ENCODE measurements around the gene ACMSD. TPM values are rescaled to one million over a fixed set of nuclear protein-coding genes. Genes with fewer than 3 reads are reported as not detected.
"Not testable (repeated sequence)": the region's sequence is repeated elsewhere in the genome, so short reads cannot be mapped to it uniquely, and the experiment has no call there.

ACMSD gene
- total RNA-seq, 1 experiment from 2014 or later, result not detected

DNA sequence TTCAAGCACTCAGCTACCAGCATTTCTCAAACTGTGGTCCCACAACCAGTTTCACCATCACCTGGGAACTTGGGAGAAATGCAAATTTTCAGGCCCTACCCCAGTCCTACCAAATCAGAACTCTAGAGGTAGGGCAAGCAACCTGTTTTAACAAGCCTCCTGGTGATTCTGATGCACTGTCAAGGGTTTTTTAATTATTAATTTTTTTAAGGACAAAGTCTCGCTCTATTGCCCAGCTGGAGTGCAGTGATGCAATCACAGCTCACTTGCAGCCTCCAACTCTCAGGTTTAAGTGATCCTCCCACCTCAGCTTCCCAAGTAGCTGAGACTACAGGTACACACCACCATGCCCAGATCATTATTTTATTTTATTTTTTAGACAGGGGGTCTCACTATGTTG lies 7.8 kb downstream of the ACMSD start:
- H3K4me3 Mint-ChIP-seq (ENCODE audit: low read depth, unreplicated experiment), result no peak overlapping the region
- intact Hi-C loops (cut with micrococcal nuclease; ENCODE audit: unreplicated experiment), result no loop called here
- H3K4me1 Mint-ChIP-seq (ENCODE audit: low read depth, unreplicated experiment), result peaks cover 30% of the 10 kb centered on the region
- no peak for DNase-seq
- no TSS peak for BruUV-seq (replicated peaks)
- H3K27ac Mint-ChIP-seq (ENCODE audit: unreplicated experiment), result no peak overlapping the region
- H3K27me3 Mint-ChIP-seq (ENCODE audit: unreplicated experiment), result no peaks in the 10 kb centered on the region
- H3K9me3 Mint-ChIP-seq (ENCODE audit: low read depth, unreplicated experiment), result no peaks in the 10 kb centered on the region
- no peaks in the 10 kb centered on the region for H3K36me3 Mint-ChIP-seq (ENCODE audit: insufficient read depth, unreplicated experiment)
- TF ChIP-seq, protein P1, sequence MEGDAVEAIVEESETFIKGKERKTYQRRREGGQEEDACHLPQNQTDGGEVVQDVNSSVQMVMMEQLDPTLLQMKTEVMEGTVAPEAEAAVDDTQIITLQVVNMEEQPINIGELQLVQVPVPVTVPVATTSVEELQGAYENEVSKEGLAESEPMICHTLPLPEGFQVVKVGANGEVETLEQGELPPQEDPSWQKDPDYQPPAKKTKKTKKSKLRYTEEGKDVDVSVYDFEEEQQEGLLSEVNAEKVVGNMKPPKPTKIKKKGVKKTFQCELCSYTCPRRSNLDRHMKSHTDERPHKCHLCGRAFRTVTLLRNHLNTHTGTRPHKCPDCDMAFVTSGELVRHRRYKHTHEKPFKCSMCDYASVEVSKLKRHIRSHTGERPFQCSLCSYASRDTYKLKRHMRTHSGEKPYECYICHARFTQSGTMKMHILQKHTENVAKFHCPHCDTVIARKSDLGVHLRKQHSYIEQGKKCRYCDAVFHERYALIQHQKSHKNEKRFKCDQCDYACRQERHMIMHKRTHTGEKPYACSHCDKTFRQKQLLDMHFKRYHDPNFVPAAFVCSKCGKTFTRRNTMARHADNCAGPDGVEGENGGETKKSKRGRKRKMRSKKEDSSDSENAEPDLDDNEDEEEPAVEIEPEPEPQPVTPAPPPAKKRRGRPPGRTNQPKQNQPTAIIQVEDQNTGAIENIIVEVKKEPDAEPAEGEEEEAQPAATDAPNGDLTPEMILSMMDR (IDR thresholded peaks at IDR 0.05; ENCODE audit: unreplicated experiment), result no peak
- CTCF ChIA-PET, result no interaction called here

- H3K27ac Mint-ChIP-seq (ENCODE audit: unreplicated experiment); H3K4me3 Mint-ChIP-seq (ENCODE audit: low read depth, unreplicated experiment); H3K27me3 Mint-ChIP-seq (ENCODE audit: unreplicated experiment); CTCF ChIA-PET; H3K9me3 Mint-ChIP-seq (ENCODE audit: low read depth, unreplicated experiment); intact Hi-C loops (cut with micrococcal nuclease; ENCODE audit: unreplicated experiment); DNase-seq; BruUV-seq (replicated peaks); H3K36me3 Mint-ChIP-seq (ENCODE audit: insufficient read depth, unreplicated experiment): not testable (repeated sequence)
- H3K4me1 Mint-ChIP-seq (ENCODE audit: low read depth, unreplicated experiment), result peaks cover 28% of the 10 kb centered on the region
Observed at GRCh38 chr2:134847582-134847981, 9.2 kb downstream of the ACMSD start.

DNA sequence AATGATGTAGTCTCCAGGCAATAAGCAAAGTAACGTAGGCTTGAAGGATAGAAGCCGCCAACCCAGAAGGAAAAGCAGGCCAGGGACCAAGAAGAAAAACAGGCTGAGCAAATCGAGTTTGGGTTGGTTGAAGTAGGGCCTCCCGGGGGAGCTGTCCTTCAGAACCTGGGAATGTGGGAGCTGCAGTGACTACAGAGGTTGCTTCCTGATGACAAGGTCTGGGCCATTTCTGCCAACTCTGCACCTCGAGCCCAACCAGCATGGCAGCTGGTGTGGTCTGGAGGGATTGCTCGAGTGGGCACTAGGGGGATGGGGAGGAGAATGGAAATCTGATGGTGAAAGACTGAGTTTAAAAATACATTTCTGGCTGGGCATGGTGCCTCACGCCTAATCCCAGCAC lies 14.1 kb downstream of the ACMSD start:
- intact Hi-C loops (cut with micrococcal nuclease; ENCODE audit: unreplicated experiment), result no loop called here
- Mint-ChIP-seq H3K9me3 (ENCODE audit: low read depth, unreplicated experiment) (no peaks in the 10 kb centered on the region), H3K36me3 (ENCODE audit: insufficient read depth, unreplicated experiment) (no peaks in the 10 kb centered on the region), H3K27me3 (ENCODE audit: unreplicated experiment) (no peaks in the 10 kb centered on the region), H3K27ac (ENCODE audit: unreplicated experiment) (no peak overlapping the region), H3K4me3 (ENCODE audit: low read depth, unreplicated experiment) (no peak overlapping the region), H3K4me1 (ENCODE audit: low read depth, unreplicated experiment) (no peaks in the 10 kb centered on the region)
- TF ChIP-seq, protein P1 (IDR thresholded peaks at IDR 0.05; ENCODE audit: unreplicated experiment), result no peak
- CTCF ChIA-PET, result no interaction called here
- no TSS peak for BruUV-seq (replicated peaks)
- no peak for DNase-seq

GRCh38 chr2:134855709-134856108 lies 17.3 kb downstream of the ACMSD start:
- TF ChIP-seq, protein P1 (IDR thresholded peaks at IDR 0.05; ENCODE audit: unreplicated experiment), result no peak
- BruUV-seq (replicated peaks), result no TSS peak
- Mint-ChIP-seq H3K27me3 (ENCODE audit: unreplicated experiment) (no peaks in the 10 kb centered on the region), H3K27ac (ENCODE audit: unreplicated experiment) (no peak overlapping the region), H3K9me3 (ENCODE audit: low read depth, unreplicated experiment) (no peaks in the 10 kb centered on the region), H3K4me3 (ENCODE audit: low read depth, unreplicated experiment) (no peak overlapping the region), H3K36me3 (ENCODE audit: insufficient read depth, unreplicated experiment) (no peaks in the 10 kb centered on the region), H3K4me1 (ENCODE audit: low read depth, unreplicated experiment) (no peaks in the 10 kb centered on the region)
- no peak for DNase-seq
- intact Hi-C loops (cut with micrococcal nuclease; ENCODE audit: unreplicated experiment), result no loop called here
- CTCF ChIA-PET, result interaction anchor here (0.6 kb wide), 1 partner anchor 590 kb away, joined by 4 read pairs; no protein-coding TSS in a partner anchor

DNA sequence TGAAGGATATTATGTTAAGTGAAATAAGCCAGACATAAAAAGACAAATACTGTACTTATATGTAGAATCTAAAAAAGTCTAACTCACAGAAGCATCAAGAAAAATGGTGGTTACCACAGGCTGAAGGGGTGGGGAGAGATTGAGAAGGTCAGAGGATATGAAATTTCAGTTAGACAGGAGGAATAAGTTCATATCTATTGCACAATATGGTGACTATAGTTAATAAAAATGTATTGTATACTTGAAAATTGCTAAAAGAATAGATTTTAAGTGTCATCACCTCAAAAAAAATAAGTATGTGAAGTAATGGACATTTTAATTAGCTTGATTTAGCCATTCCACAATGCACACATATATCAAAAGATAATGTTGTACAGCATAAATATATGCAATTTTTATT lies 19.8 kb downstream of the ACMSD start:
- intact Hi-C loops (cut with micrococcal nuclease; ENCODE audit: unreplicated experiment), result no loop called here
- H3K4me3 Mint-ChIP-seq (ENCODE audit: low read depth, unreplicated experiment), result no peak overlapping the region
- H3K4me1 Mint-ChIP-seq (ENCODE audit: low read depth, unreplicated experiment), result no peaks in the 10 kb centered on the region
- no peaks in the 10 kb centered on the region for H3K36me3 Mint-ChIP-seq (ENCODE audit: insufficient read depth, unreplicated experiment)
- no peaks in the 10 kb centered on the region for H3K27me3 Mint-ChIP-seq (ENCODE audit: unreplicated experiment)
- no peak overlapping the region for H3K27ac Mint-ChIP-seq (ENCODE audit: unreplicated experiment)
- H3K9me3 Mint-ChIP-seq (ENCODE audit: low read depth, unreplicated experiment), result no peaks in the 10 kb centered on the region
- BruUV-seq (replicated peaks), result no TSS peak
- no peak for DNase-seq
- TF ChIP-seq, protein P1 (IDR thresholded peaks at IDR 0.05; ENCODE audit: unreplicated experiment), result no peak
- CTCF ChIA-PET, result no interaction called here

All from Calu3 (cell line).